HG02678 (cell line): ENCODE measurements around the gene CD19.
"Not testable (repeated sequence)": the region's sequence is repeated elsewhere in the genome, so short reads cannot be mapped to it uniquely, and the experiment has no call there.

Source experiments
- ATAC-seq: cut with Tn5 transposase; IDR thresholded peaks from one replicate; pipeline ENCODE4 v1.9.1; 2021; ENCODE audit warnings: mild to moderate bottlenecking, moderate library complexity; ENCODE audit not compliant: unreplicated experiment

The CD19 gene

DNA sequence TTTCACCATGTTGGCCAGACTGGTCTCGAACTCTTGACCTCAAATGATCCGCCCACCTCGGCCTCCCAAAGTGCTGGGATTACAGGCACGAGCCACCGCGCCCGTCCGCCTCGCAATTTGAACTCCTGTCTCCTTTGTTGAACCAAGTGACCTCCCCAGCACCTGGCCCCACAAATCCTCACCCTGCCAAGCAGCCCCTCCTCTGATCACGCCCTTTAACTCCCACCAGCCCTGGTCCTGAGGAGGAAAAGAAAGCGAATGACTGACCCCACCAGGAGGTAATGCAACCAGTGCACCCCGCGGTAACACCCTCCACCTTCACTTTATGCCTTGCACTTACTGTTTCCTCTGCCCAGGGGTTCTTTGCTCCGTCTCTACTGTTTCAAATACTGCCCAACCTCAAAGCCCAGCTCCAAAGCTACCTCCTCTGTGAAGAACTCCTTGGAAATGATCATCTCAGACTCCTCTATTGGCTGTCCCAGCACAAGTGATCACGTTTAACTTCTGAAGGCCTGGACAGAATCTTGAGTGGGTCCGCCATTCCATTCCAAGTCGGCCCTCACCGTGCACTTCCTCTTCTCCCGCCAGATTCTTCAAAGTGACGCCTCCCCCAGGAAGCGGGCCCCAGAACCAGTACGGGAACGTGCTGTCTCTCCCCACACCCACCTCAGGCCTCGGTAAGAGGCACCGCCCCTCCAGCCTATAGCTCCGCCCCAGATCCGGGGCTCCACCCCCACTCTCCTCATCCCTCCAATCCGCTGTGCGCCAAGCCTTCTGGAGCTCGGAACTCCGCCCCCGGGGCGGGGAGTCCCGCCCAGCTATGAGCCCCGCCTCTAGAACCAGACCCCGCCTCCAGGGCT is 4.4 kb downstream of the CD19 start:
- ATAC-seq = peak; percentile 80

DNA sequence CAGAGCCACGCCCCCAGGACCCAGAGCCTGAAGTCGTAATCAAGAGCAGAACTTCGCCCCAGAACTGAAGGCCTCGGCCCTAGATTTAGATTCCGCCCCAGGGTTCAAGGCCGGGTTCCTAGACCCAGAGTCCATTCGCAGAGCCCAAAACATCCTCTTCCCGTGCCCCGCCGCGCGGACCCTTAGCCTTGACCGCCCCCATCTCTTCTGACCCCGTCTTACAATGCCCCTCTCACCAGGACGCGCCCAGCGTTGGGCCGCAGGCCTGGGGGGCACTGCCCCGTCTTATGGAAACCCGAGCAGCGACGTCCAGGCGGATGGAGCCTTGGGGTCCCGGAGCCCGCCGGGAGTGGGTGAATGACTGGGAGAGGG is 5.0 kb downstream of the CD19 start:
- no peak for ATAC-seq

DNA sequence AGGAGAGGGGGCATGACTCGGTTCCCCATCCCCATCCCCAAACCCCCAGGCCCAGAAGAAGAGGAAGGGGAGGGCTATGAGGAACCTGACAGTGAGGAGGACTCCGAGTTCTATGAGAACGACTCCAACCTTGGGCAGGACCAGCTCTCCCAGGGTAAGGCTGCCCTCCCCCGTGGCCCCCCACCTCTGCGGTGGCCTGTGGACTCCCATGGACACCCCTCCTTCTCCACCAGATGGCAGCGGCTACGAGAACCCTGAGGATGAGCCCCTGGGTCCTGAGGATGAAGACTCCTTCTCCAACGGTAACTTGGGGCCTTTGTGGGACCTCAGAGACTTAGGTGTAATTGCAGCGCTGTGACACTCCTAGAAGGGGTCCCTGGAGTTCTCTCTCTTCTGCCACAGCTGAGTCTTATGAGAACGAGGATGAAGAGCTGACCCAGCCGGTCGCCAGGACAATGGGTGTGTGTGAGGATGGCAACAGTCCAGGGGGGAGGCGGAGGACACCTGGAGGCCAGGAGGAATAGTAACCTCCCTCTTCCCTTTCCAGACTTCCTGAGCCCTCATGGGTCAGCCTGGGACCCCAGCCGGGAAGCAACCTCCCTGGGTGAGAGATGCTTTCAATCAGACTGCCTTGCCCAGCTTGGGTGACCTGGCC is 5.6 kb downstream of the CD19 start:
- no peak for ATAC-seq

DNA sequence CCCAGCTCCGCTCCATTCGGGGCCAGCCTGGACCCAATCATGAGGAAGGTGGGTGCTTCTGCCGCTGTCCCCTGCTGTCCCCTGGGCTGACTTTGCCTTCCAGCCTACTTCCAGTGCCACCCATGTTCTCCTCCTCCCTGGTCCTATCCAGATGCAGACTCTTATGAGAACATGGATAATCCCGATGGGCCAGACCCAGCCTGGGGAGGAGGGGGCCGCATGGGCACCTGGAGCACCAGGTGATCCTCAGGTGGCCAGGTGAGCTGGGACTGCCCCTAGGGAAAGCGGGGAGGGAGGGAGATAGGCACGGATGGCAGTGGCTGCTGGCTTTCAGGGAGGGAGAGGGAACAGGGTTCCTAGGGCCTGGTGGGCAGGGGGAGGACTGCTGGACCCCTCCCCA is 7.0 kb downstream of the CD19 start:
- ATAC-seq = no peak

DNA sequence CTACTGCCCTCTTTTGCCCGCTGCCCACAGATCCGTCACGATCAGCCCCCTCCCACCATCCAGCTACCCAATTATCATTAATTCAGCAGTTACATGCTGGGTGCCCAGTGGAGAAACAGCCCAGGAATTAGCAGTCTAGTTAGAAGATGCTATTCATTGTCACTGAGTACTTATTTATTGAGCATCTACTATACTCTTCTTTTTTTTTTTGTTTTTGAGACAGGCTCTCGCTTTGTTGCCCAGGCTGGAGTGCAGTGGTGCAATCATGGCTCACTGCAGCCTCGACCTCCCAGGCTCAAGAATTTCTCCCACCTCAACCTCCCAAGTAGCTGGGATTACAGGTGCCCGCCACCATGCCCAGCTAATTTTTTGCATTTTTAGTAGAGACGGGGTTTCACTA is 8.1 kb downstream of the CD19 start:
- ATAC-seq = not testable (repeated sequence)

DNA sequence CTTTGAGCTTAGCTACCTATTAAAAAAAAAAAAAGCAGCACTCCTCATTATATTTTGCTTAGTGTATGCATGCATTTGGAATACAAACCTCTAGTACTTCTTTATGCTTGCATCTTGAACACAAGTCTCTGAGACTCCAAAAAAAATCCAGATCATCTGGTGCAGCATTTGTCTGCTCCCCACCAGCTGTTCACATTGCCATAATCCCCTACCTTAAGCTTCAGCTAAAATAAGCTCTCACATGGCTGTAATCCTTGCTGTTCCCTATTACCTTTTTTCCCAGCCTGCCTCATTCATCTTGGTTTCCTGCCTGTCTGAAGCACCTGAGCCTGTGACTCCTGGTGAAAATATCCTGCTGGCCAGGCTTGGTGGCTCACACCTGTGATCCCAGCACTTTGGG is 11.5 kb downstream of the CD19 start:
- no peak for ATAC-seq

DNA sequence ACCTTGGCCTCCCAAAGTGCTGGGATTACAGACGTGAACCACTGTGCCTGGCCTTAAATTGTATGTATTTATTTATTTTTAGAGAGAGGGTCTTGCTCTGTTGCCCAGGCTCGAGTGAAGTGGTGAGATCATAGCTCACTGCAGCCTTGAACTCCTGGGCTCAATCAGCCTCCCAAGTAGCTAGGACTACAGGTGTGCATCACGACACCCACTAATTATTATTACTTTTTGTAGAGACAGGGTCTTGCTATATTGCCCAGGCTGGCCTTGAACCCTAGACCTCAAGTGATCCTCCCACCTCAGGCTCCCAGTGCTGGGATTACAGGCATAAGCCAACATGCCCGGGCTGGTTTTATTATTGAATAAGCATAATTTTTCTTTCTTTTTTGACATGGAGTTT is 14.9 kb downstream of the CD19 start:
- ATAC-seq = no peak

DNA sequence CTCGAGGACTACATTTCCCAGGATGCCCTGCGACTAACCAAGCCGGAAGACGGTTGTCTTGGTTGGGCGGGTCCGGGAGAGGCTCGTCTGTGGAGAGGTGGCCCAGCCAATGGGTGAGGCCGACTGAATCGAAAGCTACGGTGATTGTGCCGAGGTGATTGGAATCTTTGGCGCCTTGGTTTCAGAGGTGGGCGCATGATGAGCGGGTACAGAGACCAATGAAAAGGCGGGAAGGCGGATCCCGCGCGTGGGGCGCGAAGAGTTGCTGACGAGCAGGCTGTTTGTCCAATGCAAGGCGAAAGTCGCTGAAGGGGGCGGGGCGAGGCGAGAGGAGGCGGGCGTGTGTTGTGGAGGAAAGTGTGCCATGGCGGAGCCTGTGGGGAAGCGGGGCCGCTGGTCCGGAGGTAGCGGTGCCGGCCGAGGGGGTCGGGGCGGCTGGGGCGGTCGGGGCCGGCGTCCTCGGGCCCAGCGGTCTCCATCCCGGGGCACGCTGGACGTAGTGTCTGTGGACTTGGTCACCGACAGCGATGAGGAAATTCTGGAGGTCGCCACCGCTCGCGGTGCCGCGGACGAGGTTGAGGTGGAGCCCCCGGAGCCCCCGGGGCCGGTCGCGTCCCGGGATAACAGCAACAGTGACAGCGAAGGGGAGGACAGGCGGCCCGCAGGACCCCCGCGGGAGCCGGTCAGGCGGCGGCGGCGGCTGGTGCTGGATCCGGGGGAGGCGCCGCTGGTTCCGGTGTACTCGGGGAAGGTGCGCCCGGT is 19.1 kb downstream of the CD19 start, which contains the start of gene NFATC2IP:
NFATC2IP (plus strand) TSS at position 290 of the 762 bp plus-strand sequence; CDS start at position 365, 75 bp downstream.
- ATAC-seq = peak; percentile 94

DNA sequence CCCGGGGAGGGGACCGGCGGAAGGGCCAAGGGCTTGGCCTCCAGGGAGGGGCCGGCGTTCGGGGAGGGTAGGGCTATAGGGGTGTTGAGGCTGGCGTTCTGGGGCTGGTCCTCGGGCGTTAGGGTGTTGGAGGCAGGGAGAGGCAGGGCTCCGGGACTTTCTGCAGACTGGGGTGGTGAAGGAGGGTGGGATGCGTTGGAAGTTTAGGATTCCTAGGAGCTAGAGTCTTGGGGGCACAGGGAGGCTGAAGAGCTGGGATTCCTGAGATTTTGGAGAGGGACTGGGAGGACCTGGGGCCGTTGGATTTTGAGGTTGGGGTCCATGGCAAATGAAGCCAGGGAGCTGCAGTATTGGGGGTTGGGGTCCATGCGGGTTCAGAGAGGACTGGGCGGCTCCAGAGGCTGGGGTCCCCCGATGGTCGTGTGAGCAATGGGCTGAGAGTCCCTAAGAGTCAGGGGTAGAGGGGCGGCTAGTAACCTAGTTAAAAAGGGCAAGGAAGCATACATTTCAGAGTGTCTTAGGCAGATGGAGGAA is 19.7 kb downstream of the CD19 start:
- peak; percentile 25 for ATAC-seq

DNA sequence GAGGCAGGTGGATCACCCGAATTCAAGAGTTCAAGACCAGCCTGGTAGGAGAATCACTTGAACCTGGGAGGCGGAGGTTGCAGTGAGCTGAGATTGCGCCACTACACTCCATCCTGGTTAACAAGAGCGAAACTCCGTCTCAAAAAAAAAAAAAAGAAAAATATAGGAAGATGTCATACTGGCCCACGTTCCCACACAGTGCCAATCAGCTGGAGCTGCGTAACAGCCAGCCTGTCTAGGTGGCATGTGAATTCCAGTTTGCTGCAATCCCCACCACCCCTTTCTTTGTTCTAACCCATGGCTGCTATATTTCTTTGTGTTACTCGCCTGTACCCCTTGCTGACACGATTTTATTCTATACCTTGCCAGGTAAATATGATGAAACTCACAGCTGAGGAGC is 26.4 kb downstream of the CD19 start:
- no peak for ATAC-seq

DNA sequence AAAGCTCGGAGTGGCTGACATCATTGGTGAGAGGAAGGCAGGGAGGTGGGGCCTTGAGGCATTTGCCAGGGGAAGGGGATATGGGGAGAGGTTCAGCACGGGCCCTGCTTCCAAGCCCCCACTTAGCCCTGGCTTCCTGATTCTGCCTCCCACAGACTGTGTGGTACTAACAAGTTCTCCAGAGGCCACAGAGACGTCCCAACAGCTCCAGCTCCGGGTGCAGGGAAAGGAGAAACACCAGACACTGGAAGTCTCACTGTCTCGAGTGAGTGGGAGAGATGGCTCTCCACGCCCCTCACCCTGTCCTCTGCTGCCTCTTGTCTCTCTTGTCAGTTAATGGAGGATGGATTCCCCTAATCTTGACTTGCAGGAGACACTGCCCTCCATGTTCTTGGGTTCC is 27.1 kb downstream of the CD19 start:
- no peak for ATAC-seq

DNA sequence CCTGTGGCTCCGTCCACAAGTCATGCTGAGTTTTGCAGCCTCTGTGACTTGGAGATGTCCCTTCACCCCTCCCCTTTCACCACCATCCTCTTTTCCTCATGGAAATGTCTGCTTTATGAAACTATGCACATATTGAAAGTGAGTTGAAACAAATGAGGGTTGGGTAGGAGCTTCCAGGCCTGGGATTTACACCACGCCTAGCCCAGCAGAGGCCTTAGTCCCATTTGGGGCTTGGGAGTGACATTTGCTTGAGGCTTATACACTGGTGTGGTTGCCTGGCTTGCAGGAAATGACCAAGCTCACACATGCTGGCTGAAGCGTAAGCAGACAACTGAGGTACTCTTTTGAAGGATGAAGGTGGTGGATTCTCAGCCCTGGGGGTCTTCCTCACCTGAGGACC is 32.3 kb downstream of the CD19 start:
- ATAC-seq = no peak

DNA sequence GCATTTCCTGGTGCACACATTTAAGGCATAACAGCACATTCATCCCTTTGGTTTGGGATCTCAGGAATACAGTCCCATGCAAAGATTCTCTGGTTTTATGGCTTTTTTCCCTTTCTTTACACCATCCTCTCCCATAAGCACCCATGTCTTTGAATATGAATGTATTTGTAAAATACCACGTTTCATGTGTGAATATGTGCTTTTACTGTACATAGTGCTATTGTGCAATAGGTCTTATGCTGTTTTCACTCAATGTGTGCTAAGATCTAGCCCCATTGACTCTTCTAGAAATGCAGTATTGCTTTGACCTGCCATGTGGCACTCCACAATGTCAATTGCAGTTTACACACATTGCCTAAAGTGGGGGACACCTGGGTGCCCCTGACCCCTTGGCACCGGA is 32.7 kb downstream of the CD19 start:
- ATAC-seq = no peak

DNA sequence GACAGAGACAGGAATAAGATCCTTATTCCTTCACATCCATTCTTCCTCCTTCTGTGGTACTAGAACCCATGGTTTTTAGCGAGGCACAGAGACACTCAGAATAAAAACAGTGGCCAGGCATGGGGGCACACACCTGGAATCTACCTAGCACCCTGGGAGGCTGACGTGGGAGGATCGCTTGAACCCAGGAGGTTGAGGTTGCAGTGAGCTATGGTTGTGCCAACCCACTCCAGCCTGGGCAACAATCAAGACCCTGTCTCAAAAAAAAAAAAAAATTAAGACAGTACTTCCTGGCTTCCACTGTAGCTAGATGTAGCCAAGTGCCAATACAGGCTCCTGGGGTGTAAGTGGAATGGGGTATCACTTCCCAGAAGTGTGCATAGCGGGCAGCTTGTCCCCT is 35.4 kb downstream of the CD19 start:
- no peak for ATAC-seq

DNA sequence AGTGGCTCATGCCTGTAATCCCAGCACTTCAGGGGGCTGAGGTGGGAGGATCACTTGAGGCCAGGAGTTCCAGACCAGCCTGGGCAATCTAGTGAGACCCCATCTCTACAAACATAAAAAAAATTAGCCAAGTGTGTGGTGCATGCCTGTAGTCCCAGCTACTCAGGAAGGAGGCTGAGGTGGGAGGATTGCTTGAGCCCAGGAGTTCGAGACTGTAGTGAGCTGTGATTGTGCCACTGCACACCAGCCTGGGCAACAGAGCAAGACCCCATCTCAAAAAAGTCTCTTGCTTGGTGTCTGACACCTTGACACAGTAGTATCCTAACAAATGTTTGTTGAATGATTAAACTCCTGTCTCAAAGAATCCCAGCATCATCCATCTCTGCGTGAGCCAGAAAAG is 37.9 kb downstream of the CD19 start:
- ATAC-seq = not testable (repeated sequence)

DNA sequence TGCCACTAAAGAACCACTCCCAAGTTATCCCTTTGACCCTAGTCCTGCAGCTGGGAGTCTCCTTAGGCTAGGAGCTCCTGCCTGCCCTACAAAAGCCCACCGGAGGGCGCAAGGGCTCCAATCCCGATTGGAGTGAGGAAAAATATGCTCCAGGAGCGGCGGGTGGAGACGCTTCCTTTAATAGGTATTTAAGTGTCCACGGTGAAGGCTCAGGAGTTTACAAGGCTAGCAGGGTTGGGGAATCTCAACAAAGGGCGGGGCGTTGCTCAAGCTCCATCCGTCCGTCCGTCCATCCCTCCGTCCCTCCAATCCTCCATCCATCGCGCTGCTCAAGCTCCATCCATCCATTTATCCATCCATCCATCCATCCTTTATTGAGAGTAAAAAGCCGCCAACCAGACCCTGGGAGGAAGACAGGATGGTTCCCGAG is 42.3 kb downstream of the CD19 start:
- ATAC-seq = no peak

DNA sequence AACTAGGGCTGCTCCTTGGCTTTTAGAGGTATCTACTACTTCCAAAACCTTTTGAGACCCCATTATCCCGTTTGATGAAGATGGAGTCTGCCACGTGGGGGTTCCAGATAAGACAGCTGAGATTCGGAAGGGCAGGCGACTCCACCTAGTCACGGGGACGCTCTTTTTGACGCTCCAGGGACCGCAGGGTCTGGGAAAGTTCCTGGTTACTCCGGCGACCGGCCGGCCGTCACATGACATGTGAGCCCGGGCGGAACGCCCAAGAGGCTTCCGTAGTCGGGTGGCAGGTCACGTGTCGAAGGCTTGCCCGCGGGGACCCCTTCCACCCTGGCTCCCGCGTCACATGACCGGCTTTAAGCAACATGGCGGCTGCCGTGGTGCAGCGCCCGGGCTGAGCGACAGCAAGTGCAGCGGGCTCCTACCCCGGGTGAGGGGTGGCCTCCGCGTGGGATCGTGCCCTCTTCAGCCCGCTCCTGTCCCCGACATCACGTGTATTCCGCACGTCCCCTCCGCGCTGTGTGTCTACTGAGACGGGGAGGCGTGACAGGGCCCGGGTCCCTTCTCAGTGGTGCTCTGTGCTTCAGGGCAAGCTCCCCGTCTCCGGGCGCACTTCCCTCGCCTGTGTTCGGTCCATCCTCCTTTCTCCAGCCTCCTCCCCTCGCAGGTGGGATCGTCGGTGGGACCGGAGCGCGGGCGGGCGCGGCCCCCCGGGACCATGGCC is 42.8 kb downstream of the CD19 start, which contains the start of gene SPNS1:
SPNS1 (plus strand) TSS at position 342 of the 721 bp plus-strand sequence; CDS start at position 716, 374 bp downstream.
- ATAC-seq = peak; percentile 92

DNA sequence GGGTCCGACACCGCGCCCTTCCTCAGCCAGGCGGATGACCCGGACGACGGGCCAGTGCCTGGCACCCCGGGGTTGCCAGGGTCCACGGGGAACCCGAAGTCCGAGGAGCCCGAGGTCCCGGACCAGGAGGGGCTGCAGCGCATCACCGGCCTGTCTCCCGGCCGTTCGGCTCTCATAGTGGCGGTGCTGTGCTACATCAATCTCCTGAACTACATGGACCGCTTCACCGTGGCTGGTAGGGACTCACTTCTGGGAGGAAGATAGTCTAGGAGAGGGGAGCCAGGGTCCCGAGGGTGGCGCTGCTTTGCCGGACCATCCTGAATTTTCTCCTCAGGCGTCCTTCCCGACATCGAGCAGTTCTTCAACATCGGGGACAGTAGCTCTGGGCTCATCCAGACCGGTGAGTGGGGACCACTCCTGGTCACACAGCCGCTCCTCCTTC is 43.4 kb downstream of the CD19 start:
- peak; percentile 15 for ATAC-seq

DNA sequence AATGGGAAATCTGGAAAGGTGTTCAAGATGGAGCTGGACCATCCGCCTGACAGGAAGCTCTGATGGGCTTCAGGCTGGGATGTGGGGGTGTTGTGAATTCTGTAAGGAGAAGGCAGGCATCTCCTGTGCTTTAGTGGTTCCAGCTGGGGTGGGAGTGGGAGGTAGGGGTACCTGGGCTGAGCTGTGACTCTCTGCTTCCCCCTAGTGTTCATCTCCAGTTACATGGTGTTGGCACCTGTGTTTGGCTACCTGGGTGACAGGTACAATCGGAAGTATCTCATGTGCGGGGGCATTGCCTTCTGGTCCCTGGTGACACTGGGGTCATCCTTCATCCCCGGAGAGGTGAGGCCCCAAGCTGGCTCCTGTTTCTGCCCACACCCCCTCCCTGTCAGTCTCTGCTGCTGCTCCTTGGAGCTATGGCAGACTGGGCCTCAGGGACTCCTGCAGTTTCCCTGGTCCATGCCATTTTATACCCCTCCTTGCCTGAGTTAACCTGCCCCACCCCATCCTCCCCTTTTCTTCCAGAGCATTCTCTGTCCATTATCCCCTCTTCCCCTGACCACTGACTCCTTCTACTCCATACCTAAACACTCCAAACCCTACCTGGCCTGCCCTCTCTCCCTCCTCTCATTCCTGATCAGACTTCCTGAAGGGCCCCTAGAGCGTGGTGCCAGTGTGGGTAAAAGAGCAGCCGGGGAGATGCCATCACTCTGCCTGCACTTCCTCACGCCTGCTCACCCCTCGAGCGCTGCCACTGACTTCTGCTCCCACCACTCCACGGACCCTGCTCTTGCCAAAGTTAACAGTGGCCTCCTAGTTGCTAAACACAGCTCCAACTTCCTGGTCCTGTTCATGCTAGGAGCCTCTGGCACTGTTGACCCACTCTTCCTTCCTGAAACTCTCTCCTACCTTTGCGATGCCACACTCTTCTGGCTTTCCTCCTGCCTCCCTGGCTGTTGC is 46.2 kb downstream of the CD19 start:
- ATAC-seq = no peak
